GM12878 (cell line): ENCODE measurements around the gene CEP250. TPM values are rescaled to one million over a fixed set of nuclear protein-coding genes. Genes with fewer than 3 reads are reported as not detected.
A peak's percentile ranks its signal among the peaks of the same experiment; 100 is the strongest.

ENCODE experiments used
- ATAC-seq: fragments of 200-7000 bp; cut with Tn5 transposase; 3 replicates; pipeline ENCODE4 v1.9.1; 2020; ENCODE audit warnings: mild to moderate bottlenecking, moderate library complexity
- BruUV-seq: library from RNA; stranded (reverse); fragments of 400-500 nt; replicated peaks from 2 replicates; lab custom pipeline; 2021; lab: Mats Ljungman, UMichigan
- CTCF ChIA-PET: fragments of 300-600 bp; sonication (Branson Sonifier 250); formaldehyde crosslinking; extraction: SDS; loops from one replicate; lab custom pipeline; 2021; ENCODE audit warnings: inconsistent platforms; lab: Yijun Ruan, JAX
- POLR2A ChIA-PET: fragments of 350-600 bp; formaldehyde crosslinking; extraction: SDS; loops from one replicate; lab custom pipeline; 2021; ENCODE audit warnings: inconsistent platforms; lab: Charles Lee
- RAD21 ChIA-PET: fragments of 300-600 bp; sonication (Branson Sonifier 250); formaldehyde crosslinking; loops from one replicate; lab custom pipeline; 2023; ENCODE audit warnings: antibody characterized with exemption; ENCODE audit not compliant: unreplicated experiment; lab: Charles Lee
- SMC1A ChIA-PET: fragments of 300-600 bp; sonication (Branson Sonifier 250); formaldehyde crosslinking; loops from one replicate; lab custom pipeline; 2023; ENCODE audit not compliant: unreplicated experiment, uncharacterized antibody; lab: Charles Lee
- DNase-seq: peaks from one replicate; pipeline ENCODE4 v3.0.0-alpha.2; 2011; ENCODE audit warnings: low read depth, low spot score
- FAIRE-seq: peaks from 3 replicates; lab custom pipeline; 2011; peaks lifted over from hg19 to GRCh38; lab: Jason Lieb, UNC
- H2AFZ ChIP-seq: 2 replicates; pipeline ENCODE4 v1.6.0; 2011; ENCODE audit warnings: low read depth, low read length, control low read depth; ENCODE audit not compliant: control insufficient read depth
- H3K27ac ChIP-seq: 2 replicates; pipeline ENCODE4 v1.5.1; 2011; ENCODE audit warnings: control low read depth; ENCODE audit not compliant: control insufficient read depth, insufficient read depth
- H3K27me3 ChIP-seq, 2 experiments: replicated peaks in 1 of 2; 2 replicates each; pipeline versions ENCODE4 v1.6.0 to v1.6.1; 2011; ENCODE audit warnings: low read length in 1 of 2; ENCODE audit not compliant: control insufficient read depth in 2 of 2, insufficient read depth in 2 of 2
- H3K36me3 ChIP-seq, 2 experiments: 2 replicates each; pipeline ENCODE4 v1.5.1; 2011; ENCODE audit warnings: low read length in 1 of 2; ENCODE audit not compliant: control insufficient read depth in 2 of 2, insufficient read depth in 2 of 2
- H3K4me1 ChIP-seq: 2 replicates; pipeline ENCODE4 v1.6.1; 2011; ENCODE audit warnings: mild to moderate bottlenecking, low read length, moderate library complexity, mixed read lengths; ENCODE audit not compliant: control insufficient read depth, insufficient read depth
- H3K4me2 ChIP-seq: 2 replicates; pipeline ENCODE4 v1.6.0; 2011; ENCODE audit warnings: control low read depth; ENCODE audit not compliant: control insufficient read depth, insufficient read depth
- H3K4me3 ChIP-seq: fragments of 200-600 bp; sonication (generic); 2 replicates; pipeline ENCODE4 v1.5.1; 2016
- H3K79me2 ChIP-seq: 2 replicates; pipeline ENCODE4 v1.6.0; 2011; ENCODE audit warnings: low read length; ENCODE audit not compliant: control insufficient read depth, insufficient read depth
- H3K9ac ChIP-seq: 2 replicates; pipeline ENCODE4 v1.8.0; 2011; ENCODE audit warnings: low read length, control low read depth, mixed read lengths; ENCODE audit not compliant: control insufficient read depth, insufficient read depth
- H3K9me3 ChIP-seq: replicated peaks from 3 replicates; pipeline ENCODE4 v1.5.1; 2011; ENCODE audit warnings: mild to moderate bottlenecking, low read length; ENCODE audit not compliant: control insufficient read depth, insufficient read depth
- H4K20me1 ChIP-seq: 2 replicates; pipeline ENCODE4 v1.6.0; 2011; ENCODE audit not compliant: control insufficient read depth, insufficient read depth
- BRCA1 ChIP-seq: IDR thresholded peaks from 2 replicates; pipeline ENCODE4 v1.6.1; 2011; ENCODE audit warnings: low read depth, low read length, improper control_type of control experiment
- CREB1 ChIP-seq: IDR thresholded peaks from 2 replicates; pipeline ENCODE4 v1.6.1; 2012; ENCODE audit warnings: low read depth, mild to moderate bottlenecking, inconsistent platforms
- CREM ChIP-seq: IDR thresholded peaks from 2 replicates; pipeline ENCODE4 v1.6.1; 2014; ENCODE audit warnings: antibody characterized with exemption, low read depth
- EED ChIP-seq: sonication (generic); IDR thresholded peaks from 2 replicates; pipeline ENCODE4 v1.6.1; 2016; ENCODE audit warnings: antibody characterized with exemption, low read depth
- IKZF2 ChIP-seq, 2 experiments: fragments of 450-650 bp; IDR thresholded peaks; 2 replicates each; pipeline ENCODE4 v1.6.1; 2017; ENCODE audit warnings: mild to moderate bottlenecking in 2 of 2, moderate library complexity in 2 of 2
- NBN ChIP-seq: fragments of 450-650 bp; IDR thresholded peaks from 2 replicates; pipeline ENCODE4 v1.6.1; 2016
- NFXL1 ChIP-seq: fragments of 450-650 bp; IDR thresholded peaks from 2 replicates; pipeline ENCODE4 v1.6.1; 2017; ENCODE audit warnings: antibody characterized with exemption, mild to moderate bottlenecking, borderline replicate concordance
- NFYB ChIP-seq: IDR thresholded peaks from 2 replicates; pipeline ENCODE4 v1.6.1; 2011; ENCODE audit warnings: low read depth, mild to moderate bottlenecking, low read length, improper control_type of control experiment, moderate library complexity; ENCODE audit not compliant: insufficient read depth
- PAX5 ChIP-seq: IDR thresholded peaks from 2 replicates; pipeline ENCODE4 v1.6.1; 2011; ENCODE audit warnings: low read depth, low read length, borderline replicate concordance
- RAD51 ChIP-seq: fragments of 450-650 bp; IDR thresholded peaks from 2 replicates; pipeline ENCODE4 v1.6.1; 2016; ENCODE audit warnings: moderate library complexity, mild to moderate bottlenecking, inconsistent platforms
- RB1 ChIP-seq: fragments of 450-650 bp; formaldehyde crosslinking; IDR thresholded peaks from 2 replicates; pipeline ENCODE4 v1.6.1; 2017; ENCODE audit warnings: mild to moderate bottlenecking, borderline replicate concordance
- RBBP5 ChIP-seq: fragments of 200-600 bp; sonication (generic); conservative IDR thresholded peaks from 2 replicates; pipeline ENCODE4 v1.6.1; 2016
- SPI1 ChIP-seq: IDR thresholded peaks from 2 replicates; pipeline ENCODE4 v1.6.1; 2011; ENCODE audit warnings: low read depth, mild to moderate bottlenecking, low read length, moderate library complexity, borderline replicate concordance; ENCODE audit not compliant: insufficient read depth
- STAT1 ChIP-seq: fragments of 450-650 bp; conservative IDR thresholded peaks from 2 replicates; pipeline ENCODE4 v1.6.1; 2014; ENCODE audit warnings: antibody characterized with exemption, mild to moderate bottlenecking
- TCF3 ChIP-seq: IDR thresholded peaks from 2 replicates; pipeline ENCODE4 v1.6.1; 2012; ENCODE audit warnings: low read depth, mild to moderate bottlenecking, low read length, borderline replicate concordance; ENCODE audit not compliant: insufficient read depth
- WGBS: methylation state at CpG from one replicate; pipeline ENCODE4 v1.1.6; 2016; ENCODE audit warnings: low lambda C conversion rate; ENCODE audit not compliant: insufficient replicate concordance, insufficient coverage; ENCODE audit errors: missing lambda C conversion rate; 5-methylcytosine and 5-hydroxymethylcytosine counted together
- in situ Hi-C: fragments of 300-500 bp; cut with MboI; formaldehyde crosslinking; loops from 9 replicates; pipeline ENCODE4 v1.14.3; 2018; ENCODE audit warnings: mixed read lengths
- intact Hi-C: fragments of 100-400 bp; cut with micrococcal nuclease; formaldehyde crosslinking; loops from one replicate; pipeline ENCODE4 v1.14.2; 2022; ENCODE audit not compliant: unreplicated experiment
- polyA plus RNA-seq, 11 experiments: library from polyadenylated mRNA; depleted of rRNA in 4 of 11; unstranded in 6 of 11; stranded (reverse) in 5 of 11; fragments of >200 nt; fragmentation: Nextera tagmentation in 4 of 11; fragmentation: Illumina TruSeq in 1 of 11; extraction: Ambion mirVana in 4 of 11; extraction: Trizol in 1 of 11; gene quantifications; 1 replicate in 1 of 11; 2 replicates in 10 of 11; pipeline versions ENCODE4 v1.2.1 to v1.2.3, GENCODE V29; 2011 to 2016; ENCODE audit warnings: inconsistent platforms in 2 of 11, missing spikeins in 2 of 11, low read depth in 1 of 11
- total RNA-seq, 4 experiments: library from RNA; depleted of rRNA in 3 of 4; stranded (reverse); fragments of >200 nt in 3 of 4; fragmentation: Illumina TruSeq in 1 of 4; extraction: Trizol in 1 of 4; gene quantifications; 2 replicates each; pipeline versions ENCODE4 v1.2.1 to v1.2.3, GENCODE V29; 2013 to 2021
- TF ChIP-seq, protein P1 (sequence below): IDR thresholded peaks from 2 replicates; pipeline ENCODE4 v1.6.1; 2012; ENCODE audit warnings: improper control_type of control experiment, low read depth, low read length; ENCODE audit not compliant: insufficient replicate concordance

Gene CEP250
- total and polyA plus RNA-seq, 10 of the 15 experiments (the other 5 are each of a cell fraction or from before 2014, with no cell fraction given) = 2.4 to 41.6 (median 25.7) TPM

DNA sequence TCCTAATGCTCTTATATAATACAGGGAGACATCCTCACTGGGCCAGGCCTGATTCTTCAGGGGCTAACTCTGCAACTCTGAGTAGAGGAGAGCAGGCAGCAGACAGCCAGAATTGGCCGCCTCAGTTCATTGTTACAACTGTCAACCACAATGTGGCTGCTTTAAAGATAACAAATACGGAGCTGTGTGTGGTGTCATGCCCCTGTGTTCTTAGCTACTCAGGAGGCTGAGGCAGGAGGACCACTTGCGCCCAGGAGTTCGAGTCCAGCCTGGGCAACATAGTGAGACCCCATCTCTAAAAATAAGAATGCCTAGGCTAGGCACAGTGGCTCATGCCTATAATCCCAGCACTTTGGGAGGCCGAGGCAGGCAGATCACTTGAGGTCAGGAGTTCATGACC, 34.3 kb downstream of the CEP250 start:
- Histone ChIP-seq H3K9me3 (no peaks in the 10 kb centered on the region; the same call in 2 of the 3 replicates), H3K4me2 (peak overlapping the region; percentile 95), H3K4me3 (peak overlapping the region; percentile 100), H3K36me3 (peaks cover 2 to 6% of the 10 kb centered on the region in 2 experiments), H3K27me3 (no peaks in the 10 kb centered on the region), H4K20me1 (no peaks in the 10 kb centered on the region), H3K9ac (peak overlapping the region; percentile 90; the same call in 1 of the 2 replicates), H3K27ac (no peak overlapping the region), H2AFZ (no peak overlapping the region), H3K4me1 (peaks cover 8% of the 10 kb centered on the region; the same call in 1 of the 2 replicates), H3K79me2 (peaks cover 35% of the 10 kb centered on the region)
- 89% methylated on average over 5 of the region's 5 CpGs for whole genome bisulfite sequencing
- intact Hi-C loops = no loop called here
- DNase-seq (no peak), ATAC-seq (no peak), FAIRE-seq (no peak)
- POLR2A ChIA-PET = interaction anchor here (1.4 to 1.7 kb wide), 2 partner anchors 129 to 172 kb away, joined by 3 to 6 read pairs; no protein-coding TSS in a partner anchor
- TF ChIP-seq CREB1 (no peak), RB1 (no peak), IKZF2 (IDR thresholded peaks at IDR 0.05) (no peak), CREM (no peak), BRCA1 (no peak), PAX5 (no peak), TCF3 (no peak), RAD51 (no peak), STAT1 (no peak), NFYB (no peak), SPI1 (no peak), EED (no peak), RBBP5 (no peak), NBN (no peak), NFXL1 (no peak)
- TF ChIP-seq, protein P1, sequence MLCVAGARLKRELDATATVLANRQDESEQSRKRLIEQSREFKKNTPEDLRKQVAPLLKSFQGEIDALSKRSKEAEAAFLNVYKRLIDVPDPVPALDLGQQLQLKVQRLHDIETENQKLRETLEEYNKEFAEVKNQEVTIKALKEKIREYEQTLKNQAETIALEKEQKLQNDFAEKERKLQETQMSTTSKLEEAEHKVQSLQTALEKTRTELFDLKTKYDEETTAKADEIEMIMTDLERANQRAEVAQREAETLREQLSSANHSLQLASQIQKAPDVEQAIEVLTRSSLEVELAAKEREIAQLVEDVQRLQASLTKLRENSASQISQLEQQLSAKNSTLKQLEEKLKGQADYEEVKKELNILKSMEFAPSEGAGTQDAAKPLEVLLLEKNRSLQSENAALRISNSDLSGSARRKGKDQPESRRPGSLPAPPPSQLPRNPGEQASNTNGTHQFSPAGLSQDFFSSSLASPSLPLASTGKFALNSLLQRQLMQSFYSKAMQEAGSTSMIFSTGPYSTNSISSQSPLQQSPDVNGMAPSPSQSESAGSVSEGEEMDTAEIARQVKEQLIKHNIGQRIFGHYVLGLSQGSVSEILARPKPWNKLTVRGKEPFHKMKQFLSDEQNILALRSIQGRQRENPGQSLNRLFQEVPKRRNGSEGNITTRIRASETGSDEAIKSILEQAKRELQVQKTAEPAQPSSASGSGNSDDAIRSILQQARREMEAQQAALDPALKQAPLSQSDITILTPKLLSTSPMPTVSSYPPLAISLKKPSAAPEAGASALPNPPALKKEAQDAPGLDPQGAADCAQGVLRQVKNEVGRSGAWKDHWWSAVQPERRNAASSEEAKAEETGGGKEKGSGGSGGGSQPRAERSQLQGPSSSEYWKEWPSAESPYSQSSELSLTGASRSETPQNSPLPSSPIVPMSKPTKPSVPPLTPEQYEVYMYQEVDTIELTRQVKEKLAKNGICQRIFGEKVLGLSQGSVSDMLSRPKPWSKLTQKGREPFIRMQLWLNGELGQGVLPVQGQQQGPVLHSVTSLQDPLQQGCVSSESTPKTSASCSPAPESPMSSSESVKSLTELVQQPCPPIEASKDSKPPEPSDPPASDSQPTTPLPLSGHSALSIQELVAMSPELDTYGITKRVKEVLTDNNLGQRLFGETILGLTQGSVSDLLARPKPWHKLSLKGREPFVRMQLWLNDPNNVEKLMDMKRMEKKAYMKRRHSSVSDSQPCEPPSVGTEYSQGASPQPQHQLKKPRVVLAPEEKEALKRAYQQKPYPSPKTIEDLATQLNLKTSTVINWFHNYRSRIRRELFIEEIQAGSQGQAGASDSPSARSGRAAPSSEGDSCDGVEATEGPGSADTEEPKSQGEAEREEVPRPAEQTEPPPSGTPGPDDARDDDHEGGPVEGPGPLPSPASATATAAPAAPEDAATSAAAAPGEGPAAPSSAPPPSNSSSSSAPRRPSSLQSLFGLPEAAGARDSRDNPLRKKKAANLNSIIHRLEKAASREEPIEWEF = no peak
- in situ Hi-C loops = no loop called here
- RAD21 ChIA-PET = no interaction called here
- no TSS peak for BruUV-seq
- SMC1A ChIA-PET = interaction anchor here (1.4 kb wide), 1 partner anchor 15 kb away, joined by 7 read pairs; no protein-coding TSS in a partner anchor
- CTCF ChIA-PET = interaction anchor here (2.4 kb wide), 1 partner anchor 13 kb away, joined by 6 read pairs; no protein-coding TSS in a partner anchor
